Liver (tissue), 3 donors: Measurements from ENCODE around the gene THRB.

Experiments
- EGR1 ChIP-seq, 2 donors: IDR thresholded peaks; 2 replicates each; pipeline ENCODE4 v1.6.1; 2016 to 2018; ENCODE audit warnings: antibody characterized with exemption in 2 of 2, low read depth in 2 of 2
- TF ChIP-seq, protein P1 (sequence below): fragments of 150-350 bp; IDR thresholded peaks from 2 replicates; pipeline ENCODE4 v1.5.1; 2017; ENCODE audit warnings: improper control_type of control experiment, low read depth, low read length; ENCODE audit not compliant: missing input control
- TF ChIP-seq, protein P2 (sequence below): IDR thresholded peaks from 2 replicates; pipeline ENCODE4 v1.6.1; 2016; ENCODE audit warnings: antibody characterized with exemption
- donor health status: healthy.
- donor health status: healthy.

DNA sequence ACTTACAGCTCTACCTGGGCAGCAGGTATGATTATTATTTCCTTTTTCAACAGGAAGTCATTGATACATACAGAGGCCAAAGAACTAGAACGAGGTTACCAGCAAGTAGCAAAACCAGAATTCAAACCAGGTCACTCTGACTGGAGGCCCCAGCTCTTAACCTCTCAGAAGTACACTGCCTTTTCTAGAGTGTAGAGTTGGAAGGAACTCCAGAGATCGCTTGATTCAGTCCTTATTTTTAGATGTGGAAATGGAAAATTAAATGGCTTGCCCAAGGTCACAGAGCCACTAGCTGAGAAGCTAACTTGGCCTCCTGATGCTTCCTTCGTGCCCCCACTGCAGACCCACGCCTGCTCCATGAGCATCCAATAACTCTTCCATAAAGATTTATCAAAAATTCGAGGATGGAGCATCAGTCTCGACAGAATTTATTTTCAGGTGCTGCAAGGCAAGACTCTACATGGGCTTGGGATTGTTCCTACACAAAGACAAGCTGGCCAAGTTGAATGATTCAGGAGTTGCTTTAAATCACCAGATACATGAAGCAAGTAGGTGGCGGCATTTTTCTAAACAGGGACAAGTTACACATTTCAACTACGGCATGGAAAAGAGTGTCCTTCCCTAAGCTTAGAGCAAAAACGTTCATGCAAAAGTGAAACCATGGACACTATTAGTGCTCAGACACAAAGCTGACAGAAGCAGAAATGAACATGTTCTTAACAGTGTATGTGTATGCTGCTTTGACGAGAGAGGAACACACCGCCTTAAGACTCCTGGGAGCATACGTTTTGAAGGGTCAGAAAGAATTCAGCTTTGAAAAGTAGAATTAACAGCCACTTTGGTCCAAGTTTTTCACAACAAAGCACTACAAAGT lies 235.7 kb downstream of the THRB start:
- TF ChIP-seq, protein P1, sequence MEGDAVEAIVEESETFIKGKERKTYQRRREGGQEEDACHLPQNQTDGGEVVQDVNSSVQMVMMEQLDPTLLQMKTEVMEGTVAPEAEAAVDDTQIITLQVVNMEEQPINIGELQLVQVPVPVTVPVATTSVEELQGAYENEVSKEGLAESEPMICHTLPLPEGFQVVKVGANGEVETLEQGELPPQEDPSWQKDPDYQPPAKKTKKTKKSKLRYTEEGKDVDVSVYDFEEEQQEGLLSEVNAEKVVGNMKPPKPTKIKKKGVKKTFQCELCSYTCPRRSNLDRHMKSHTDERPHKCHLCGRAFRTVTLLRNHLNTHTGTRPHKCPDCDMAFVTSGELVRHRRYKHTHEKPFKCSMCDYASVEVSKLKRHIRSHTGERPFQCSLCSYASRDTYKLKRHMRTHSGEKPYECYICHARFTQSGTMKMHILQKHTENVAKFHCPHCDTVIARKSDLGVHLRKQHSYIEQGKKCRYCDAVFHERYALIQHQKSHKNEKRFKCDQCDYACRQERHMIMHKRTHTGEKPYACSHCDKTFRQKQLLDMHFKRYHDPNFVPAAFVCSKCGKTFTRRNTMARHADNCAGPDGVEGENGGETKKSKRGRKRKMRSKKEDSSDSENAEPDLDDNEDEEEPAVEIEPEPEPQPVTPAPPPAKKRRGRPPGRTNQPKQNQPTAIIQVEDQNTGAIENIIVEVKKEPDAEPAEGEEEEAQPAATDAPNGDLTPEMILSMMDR: no peak
- no peak for TF ChIP-seq EGR1 (IDR thresholded peaks at IDR 0.05; ENCODE audit: low read depth in 2 of 2)
- TF ChIP-seq, protein P2, sequence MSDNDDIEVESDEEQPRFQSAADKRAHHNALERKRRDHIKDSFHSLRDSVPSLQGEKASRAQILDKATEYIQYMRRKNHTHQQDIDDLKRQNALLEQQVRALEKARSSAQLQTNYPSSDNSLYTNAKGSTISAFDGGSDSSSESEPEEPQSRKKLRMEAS: no peak
